Ovary (tissue), 3 donors: ENCODE measurements around the gene RANBP10.
A peak's percentile ranks its signal among the peaks of the same experiment; 100 is the strongest.

Experiments used
- EP300 ChIP-seq: sonication (generic); formaldehyde crosslinking; IDR thresholded peaks from one replicate; pipeline ENCODE4 v1.6.1; 2017; ENCODE audit warnings: antibody characterized with exemption
- POLR2A ChIP-seq: fragments of 450-650 bp; IDR thresholded peaks from one replicate; pipeline ENCODE4 v1.6.1; 2017; ENCODE audit warnings: antibody characterized with exemption, mild to moderate bottlenecking, moderate library complexity
- TF ChIP-seq, protein P1 (sequence below), 3 donors: fragments of 450-650 bp in 2 of 3; fragments of 200-600 bp in 1 of 3; IDR thresholded peaks; one replicate each; pipeline versions ENCODE4 v1.5.1 to v1.8.0; 2016 to 2022; ENCODE audit warnings: antibody characterized with exemption in 3 of 3, mild to moderate bottlenecking in 1 of 3
- donor health status: DM: no; HTN: no; CAD: no.

DNA sequence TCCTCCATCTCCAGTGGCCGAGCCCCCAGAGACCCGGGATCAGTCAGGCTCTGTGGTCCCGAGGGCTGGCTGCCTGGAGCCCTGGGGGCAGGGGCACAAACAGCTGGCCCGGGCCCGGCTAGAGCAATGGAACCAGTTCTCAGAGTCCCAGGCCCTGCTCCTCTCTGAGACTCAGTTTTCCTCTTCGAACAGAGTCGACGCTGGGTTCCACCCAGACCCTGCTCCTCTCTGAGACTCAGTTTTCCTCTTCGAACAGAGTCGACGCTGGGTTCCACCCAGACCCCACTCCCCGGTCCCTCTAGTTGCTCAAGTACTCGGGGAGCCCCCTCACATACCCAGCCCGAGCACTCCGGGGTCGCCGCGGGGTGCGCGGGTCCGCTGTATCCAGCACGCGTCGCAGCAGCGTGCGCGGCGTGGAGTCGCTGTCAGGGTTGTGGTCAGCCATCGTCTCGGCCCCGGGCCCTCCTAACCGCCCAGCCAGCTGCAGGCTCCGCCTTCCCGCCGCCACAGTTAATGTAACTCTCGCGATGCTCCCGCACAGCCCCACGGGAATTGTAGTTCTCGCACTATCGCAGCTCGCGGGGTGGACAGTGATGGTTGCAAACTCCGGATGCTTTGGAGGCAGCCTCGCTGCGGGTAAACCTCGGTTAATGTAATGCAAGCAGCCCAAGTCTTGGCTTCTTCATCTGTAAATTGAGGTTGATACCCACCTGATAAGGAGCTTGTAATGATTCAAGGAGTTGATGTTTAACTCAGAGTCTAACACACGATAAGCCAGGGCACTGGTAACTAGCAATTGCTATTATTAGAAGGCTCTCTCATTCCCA, 27.3 kb upstream of the RANBP10 start:
- TF ChIP-seq, protein P1, sequence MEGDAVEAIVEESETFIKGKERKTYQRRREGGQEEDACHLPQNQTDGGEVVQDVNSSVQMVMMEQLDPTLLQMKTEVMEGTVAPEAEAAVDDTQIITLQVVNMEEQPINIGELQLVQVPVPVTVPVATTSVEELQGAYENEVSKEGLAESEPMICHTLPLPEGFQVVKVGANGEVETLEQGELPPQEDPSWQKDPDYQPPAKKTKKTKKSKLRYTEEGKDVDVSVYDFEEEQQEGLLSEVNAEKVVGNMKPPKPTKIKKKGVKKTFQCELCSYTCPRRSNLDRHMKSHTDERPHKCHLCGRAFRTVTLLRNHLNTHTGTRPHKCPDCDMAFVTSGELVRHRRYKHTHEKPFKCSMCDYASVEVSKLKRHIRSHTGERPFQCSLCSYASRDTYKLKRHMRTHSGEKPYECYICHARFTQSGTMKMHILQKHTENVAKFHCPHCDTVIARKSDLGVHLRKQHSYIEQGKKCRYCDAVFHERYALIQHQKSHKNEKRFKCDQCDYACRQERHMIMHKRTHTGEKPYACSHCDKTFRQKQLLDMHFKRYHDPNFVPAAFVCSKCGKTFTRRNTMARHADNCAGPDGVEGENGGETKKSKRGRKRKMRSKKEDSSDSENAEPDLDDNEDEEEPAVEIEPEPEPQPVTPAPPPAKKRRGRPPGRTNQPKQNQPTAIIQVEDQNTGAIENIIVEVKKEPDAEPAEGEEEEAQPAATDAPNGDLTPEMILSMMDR (IDR thresholded peaks at IDR 0.05), result no peak
- TF ChIP-seq POLR2A (peak; percentile 59), EP300 (no peak)
